GM21360 (cell line): Measurements from ENCODE around the gene RHEB.
A peak's percentile ranks its signal among the peaks of the same experiment; 100 is the strongest.

Source experiments
- ATAC-seq: cut with Tn5 transposase; IDR thresholded peaks from one replicate; pipeline ENCODE4 v1.9.1; 2021; ENCODE audit warnings: mild to moderate bottlenecking, moderate library complexity; ENCODE audit not compliant: unreplicated experiment

The RHEB gene, protein sequence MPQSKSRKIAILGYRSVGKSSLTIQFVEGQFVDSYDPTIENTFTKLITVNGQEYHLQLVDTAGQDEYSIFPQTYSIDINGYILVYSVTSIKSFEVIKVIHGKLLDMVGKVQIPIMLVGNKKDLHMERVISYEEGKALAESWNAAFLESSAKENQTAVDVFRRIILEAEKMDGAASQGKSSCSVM

DNA sequence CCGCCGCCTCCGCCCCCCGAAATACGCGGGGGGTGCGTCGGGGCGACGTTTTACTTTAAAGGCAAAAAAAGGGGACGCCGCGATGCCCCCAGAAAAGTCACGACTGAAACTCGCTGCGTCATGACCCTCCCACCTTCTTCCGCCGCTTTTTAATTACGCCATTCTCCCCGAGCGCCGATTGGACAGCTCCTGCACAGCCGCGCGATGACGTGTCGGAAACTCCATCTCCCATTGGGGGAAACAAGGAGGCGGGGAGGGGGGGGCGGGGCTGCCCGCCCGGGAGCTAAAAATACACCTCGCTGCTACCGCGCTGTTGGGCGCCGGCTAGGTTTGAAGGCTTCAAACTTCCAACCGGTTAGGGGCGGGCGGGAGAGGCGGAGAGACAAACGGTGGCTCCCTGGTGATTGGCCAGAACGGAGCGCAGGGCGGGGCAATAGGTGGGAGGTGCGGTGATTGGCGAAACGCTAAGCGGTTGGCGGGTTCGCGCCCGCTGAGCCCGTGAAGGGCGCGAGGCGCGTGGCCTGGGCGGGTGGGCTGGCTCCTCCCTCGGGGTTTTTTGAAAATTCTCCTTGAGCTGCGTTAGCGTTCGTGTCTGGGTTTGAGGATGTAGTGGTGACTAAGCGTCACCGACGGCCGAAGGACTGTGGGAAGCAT, at the start of gene RHEB:
Gene RHEB (minus strand): TSS at position 131 of the 654 bp plus-strand sequence. CDS start 384 bp downstream, outside the sequence.
- ATAC-seq: peak; percentile 65

DNA sequence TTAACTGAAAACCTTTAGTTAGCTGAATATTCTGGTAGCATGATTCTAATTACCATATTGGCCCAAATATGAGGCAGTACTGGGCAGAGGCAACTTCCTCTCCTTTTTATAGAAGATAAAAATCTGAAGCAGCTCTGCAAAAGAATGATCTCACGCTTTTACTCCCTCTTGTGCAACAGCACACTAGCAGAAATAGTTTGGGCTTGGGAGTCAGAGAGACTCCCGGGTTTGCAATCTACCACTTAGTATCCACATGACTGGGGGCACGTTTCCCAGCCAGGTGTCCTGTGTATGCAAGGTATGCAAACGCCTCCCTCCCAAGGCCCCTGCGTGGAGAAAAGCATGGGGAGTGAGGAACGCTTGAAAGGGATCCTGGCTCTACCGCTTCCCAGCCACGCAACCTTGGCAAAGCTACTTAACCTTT, 47.2 kb upstream of the RHEB start:
- ATAC-seq: no peak

DNA sequence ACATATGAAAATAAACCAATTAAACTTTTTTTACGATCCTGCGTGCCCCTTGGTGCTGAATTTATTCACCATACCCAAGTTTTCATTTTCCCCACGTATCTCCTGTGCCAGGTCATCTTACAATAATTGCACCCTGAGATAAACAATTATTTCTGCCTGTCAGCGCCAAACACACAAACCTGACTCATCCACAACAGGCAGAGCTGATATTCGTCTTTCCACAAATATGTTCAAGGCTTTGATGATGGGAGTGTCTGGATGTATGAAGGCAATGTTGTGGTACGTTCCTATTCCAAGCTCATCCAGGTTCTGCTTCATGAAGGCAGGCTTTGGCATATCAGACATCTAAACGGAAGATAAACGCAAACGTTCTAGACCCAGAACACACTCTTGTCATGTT, 45.8 kb upstream of the RHEB start:
- no peak for ATAC-seq

DNA sequence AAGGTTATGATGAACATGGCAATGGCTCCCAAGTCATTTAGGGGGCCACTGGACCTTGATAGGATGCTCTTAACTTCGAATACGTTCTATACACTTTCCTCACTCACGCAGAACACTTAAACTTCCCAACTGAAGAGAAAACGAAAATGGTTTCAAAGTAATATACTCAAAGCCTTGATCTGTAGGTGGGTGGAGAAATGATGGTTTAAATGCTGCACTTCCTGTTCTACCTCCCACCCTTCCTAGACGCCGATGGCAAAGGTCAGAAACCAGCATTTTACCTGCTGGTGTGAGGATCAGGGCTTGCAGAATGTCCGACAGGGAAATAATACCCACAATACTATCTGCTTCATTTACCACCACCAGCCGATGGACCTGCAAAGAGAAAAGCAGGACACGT, 40.5 kb upstream of the RHEB start:
- ATAC-seq: no peak

DNA sequence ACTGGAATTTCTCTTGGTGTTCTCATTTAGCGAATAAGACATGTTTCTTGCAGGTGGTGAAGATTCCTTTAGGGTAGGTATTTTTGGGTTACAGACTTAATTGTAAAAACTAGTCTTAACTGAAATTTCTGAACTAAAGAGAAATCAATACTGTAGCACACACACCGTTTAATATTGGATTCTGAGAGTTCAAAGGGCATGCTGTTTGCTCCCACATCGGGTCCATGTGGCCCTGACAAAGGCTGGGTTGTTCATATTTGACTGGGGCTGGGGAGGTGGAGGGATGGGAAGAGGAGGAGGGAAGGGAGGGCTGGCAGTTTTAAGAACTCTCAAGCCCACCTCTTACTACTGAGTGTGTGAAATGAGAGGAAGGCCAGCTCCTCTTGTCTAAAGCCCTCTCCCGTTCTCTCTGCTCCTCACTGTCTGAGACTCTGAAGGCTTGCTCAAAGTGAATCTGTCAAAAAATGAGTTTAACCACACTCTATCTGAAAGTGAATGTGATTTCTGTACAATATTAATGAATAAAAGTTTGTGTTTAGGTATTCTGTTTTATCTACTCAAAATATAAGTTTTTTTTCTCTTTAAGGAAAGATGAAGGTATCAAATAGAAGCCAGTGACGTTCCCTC, 40.0 kb upstream of the RHEB start:
- no peak for ATAC-seq

DNA sequence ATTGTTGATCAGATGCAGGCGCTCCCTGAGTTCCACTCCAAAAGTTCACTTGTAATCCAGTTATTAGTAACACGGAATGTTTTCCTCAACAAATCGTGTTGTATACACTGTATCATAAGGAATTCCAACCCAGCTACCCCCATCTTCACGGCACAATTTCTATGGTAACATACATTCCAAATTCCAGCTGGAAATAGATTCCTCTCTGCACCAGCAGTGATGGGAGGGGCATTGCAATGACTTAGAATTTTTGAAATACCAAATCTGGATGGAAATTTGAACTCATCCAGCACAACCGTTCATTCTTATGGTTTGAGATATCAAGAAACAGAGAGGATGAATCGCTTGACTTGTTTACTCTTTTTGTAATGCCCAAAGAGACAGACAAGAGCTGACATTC, 38.9 kb upstream of the RHEB start:
- ATAC-seq: no peak

DNA sequence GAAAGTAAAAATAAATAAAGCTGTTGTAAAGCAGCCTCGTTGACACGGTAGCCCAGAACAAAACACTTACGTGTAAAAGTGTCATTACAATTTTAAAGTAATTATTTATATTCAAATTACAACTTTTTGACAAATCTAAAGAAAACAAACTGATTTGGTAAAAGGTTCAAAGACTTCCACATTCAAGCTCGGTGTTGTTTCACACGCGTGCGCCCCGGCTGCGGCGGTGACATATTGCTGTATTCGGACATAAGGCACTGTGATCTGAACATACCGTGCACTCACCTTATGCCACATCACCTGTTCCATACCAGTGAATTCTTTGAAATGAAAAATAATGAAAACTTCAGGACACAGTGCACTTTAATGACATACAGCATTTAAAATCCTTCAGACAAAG, 36.9 kb upstream of the RHEB start:
- no peak for ATAC-seq

DNA sequence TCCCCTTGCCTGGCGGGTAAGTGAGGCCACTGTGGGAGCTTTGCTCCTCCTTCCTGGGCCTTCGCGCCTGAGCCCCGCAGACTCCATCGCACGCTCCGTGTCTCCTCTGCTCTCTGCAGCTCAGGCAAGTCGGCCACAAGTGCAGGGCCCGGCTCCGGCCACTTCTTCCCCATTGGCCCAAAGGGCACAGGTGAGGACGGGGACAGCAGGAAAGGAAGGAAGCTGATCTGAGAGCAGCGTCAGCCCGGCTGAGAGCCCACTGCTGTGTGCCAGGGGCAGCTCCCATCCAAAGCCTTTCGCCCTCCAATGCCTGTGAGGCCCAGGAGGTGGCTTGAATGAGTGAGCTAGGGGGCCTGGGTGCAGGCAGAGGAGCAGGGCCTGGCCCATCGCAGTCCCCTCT, 33.7 kb upstream of the RHEB start:
- no peak for ATAC-seq

DNA sequence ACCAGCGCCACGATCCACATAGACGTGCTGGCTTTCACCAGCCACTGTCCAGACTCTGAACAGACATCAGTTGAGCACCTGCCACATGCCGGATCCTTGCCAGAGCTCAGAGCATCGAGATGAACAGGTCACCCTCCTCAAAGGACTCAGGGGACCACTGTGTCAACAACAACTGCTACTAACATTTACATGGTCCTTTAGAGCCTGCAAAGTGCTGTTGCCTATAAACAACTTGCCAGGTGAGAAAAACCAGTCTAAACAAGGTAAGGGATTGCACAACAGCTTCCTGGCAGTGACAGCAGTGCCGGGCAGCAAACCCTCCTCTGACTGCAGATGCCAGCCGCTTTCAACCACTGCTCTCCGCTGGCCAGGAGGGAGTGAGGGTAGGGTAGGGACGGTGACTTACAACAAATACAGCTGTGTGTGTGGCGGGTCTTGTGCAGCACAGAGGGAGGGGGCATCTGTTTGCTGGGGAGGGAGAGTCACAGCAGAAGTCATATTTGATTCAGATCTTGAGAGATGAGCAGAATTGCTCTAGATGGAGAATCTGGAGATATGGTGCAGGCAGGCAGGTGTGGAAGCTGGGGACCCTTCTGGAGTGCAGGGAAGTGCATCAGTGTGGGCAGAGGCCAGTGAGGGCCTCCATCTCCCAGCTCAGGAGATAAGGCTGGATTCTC, 32.8 kb upstream of the RHEB start:
- ATAC-seq: no peak

DNA sequence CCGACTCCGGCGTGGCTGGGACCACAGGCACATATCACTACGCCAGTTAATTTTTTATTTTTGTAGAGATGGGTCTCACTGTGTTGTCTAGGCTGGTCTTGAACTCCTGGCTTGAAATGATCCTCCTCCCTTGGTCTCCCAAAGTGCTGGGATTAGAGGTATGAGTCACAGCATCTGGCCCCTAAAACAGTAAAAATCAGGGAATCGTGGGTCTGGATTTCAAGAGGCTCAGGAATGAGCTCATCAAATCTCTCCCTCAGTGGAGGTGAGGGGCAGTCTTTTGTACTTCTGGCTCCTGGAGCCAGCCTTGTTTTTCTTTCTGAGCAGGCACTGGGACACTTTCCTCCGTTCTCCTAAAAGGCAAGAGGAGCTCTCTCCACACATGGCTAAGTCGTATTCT, 32.1 kb upstream of the RHEB start:
- no peak for ATAC-seq

DNA sequence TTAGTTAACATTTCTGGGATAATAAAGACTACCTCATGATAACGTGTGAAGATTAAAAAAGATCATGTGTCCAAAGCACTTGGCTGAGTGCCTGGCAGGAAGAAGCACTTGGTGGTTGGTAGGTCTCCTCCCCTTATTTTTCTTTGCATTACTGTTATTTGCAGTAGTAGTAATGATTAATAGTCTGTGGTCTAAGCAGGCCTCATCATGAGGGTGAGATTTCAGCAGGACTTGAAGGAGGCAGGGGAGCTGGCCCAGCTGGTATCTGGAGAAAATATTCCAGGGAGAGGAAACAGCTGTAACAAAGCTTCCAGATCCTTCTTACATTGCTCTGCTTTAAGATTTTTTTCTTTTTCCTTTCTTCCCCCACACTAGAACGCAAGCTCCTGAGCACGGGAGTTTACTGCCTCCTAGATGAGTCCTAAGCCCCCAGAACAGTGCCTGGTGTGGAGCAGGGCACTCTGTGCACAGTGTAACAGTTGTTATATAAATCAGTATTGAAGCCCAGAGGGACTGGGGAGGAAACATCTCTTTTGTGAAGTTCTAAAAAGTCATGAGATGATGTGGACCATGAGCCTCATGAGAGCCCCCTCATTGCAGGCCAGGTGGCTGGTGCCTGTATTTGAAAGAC, 31.1 kb upstream of the RHEB start:
- no peak for ATAC-seq

DNA sequence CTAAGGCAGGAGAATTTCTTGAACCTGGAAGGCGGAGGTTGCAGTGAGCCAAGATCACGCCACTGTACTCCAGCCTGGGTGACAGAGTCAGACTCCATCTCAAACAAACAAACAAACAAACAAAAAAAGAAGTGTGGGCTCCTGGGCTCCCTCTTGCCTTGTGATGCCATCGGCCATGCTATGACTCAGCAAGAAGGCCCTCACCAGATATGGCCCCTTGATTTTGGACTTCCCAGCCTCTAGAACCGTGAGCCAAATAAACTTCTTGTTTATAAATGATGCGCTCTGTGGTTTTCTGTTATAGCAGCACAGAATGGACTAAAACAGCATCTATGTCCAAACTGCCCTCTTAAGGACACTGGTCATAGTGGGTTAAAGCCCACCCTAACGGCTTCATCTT, 29.9 kb upstream of the RHEB start:
- ATAC-seq: no peak

DNA sequence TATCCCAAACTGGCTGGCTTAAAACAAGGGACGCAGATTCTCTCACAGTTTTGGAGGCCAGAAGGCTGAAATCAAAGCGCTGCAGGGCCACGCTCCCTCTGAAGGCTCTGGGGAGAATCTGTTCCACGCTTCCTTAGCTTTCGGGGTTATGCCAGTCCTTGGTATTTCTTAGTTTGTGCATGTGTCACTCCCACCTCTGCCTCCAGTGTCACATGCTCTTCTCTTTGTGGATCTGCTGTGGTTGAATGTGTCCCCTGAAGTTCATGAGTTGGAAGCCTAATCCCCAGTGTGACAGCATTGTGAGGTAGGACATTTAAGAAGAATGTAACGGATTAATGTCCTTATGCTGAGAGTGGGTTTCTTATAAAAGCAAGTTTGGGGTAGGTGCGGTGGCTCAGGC, 29.4 kb upstream of the RHEB start:
- ATAC-seq: no peak

DNA sequence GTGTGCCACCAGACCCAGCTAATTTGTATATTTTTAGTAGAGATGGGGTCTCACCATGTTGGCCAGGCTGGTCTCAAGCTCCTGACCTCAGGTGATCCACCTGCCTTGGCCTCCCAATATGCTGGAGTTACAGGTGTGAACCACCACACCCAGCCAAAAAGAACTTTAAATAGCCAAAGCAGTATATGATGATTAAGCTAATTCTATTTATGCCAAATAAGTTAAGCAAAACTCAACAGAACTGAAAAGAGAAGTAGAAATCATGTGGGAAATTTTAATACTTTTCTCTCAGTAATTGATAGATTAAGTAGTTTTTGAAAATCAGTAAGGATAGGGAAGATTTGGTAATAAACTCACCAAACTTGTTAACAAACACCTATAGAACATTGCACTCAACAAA, 24.5 kb upstream of the RHEB start:
- no peak for ATAC-seq

DNA sequence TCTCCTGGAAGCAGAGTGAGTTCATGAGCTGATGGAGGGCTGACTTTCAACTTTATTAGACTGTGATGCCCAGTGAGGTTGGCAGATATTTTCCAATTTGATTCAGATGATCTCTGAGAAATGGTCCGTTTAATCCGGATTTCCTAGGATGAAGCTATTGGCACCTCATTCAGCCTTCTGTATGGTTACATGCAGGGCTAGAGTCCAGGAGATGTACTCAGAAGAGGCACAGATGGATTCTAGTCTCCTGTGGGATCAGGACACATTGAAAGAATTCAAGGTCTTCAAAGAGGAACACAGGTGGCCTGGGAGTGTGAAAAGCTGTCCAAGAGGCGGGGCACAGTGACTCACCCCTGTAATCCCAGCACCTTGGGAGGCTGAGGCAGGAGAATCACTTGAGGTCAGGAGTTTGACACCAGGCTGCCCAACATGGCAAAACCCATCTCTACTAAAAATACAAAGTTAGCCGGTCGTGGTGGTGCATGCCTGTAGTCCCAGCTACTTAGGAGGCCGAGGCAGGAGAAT, 23.0 kb upstream of the RHEB start:
- no peak for ATAC-seq

DNA sequence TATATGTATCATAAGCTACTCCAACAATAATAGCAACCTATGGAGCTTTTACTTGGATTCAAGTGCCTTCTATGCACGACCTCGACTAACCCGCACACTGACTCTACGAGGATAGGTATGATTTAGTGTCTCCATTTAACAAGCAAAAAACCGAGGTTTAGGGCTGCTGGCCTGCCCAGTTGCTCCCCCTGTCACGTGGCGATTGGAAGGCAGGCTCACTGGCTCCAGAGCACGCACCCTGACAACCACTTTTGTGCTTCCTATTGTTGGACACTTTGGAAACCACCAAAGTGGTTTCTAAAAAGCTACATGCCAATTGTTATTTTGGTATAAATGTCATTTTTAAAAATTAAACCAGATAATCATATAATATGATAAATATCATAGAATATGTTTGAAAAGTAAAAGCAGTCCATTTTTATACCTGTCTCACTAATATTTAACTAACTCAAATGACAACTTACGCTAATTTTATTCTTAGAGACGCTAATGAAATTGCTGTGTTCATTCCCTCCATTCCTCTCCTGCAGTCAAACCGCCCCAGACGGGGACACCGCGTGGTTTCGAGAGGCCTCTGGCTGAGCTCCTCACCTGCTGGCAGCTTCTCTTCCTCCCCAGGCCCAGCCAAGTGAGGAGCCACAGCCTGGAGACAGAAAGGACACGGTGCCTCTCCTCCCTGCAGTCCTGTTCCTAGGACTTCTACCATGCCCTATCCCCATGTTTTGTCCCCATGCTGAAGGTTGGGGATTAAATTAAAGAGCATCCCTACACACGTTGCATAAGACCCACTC, 22.2 kb upstream of the RHEB start:
- no peak for ATAC-seq

DNA sequence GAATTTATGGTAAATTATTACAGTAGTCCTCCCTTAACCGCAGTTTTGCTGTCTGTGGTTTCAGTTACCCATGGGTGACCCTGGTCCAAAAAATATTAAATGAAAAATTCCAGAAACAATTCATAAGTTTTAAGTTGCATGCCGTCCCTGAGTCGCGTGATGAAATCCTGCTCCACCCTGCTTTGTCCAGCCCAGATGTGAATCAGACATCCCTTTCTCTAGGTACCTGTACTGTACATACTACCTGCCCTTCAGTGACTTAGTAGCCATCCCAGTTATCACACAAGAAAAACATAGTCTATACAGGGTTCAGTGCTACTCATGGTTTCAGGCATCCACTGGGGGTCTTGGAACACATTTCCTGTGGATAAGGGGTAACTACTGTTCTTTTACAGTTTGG, 20.5 kb upstream of the RHEB start:
- ATAC-seq: no peak

DNA sequence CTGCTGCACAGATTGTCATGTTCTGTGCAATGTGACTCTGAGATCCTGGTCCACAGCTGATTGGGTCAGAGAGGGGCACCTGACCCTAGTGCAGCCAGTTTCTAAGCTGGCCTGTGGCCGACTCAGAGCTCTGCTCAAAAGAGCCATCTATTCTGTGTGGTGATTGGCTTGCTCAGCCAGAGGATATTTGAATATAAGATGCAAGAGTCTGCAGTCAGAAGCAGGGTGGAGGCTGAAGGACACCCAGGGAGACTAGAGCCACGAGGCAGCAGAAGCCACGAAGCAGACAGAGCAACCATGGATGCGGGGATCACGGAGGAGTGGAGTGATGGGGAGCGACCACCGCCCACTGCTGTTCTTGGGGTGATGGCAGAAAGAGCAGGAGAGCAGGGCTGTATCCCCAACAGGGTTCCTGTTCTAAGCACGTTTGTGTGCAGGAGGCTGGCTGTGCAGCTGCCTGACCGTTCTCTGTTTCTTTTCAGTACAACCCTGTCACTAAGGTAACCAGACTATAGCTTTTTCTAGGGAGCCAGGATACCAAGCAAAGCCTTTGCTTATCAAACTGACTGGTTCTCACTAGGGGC, 19.5 kb upstream of the RHEB start:
- no peak for ATAC-seq

DNA sequence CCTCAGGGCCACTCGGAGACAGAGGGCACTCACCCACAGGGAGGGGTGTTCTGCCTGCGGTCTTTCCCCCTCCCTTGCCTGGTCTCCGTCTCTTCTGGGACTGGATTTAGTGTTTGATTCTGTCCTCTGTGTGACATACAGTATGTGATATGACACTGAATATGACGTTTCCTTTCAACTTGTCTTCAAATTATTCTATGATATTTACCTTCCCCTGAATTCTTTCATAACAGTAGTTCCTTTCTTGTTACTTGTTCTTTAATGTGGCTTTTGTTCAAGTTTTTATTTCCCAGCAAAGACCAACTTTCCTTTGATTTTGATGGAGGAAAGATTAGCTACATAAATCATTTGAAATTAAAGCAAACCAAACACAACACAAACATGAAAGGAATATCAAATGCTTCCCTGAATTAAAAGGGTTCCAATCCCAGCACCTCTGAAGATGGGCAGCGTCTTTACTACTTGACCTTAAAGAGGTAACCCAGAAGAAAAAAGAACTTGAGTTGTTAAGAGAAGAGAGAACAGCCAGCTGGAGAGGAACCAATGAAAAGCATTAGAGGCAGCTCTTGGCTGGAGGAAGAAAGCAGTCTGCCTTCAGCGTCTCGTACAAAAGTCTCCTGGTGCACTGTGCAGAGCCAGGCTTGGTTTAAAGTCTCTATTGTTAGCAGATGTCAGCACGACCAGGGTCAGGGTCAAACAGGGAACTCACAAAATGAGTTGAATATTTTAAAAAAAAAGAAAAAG, 18.3 kb upstream of the RHEB start:
- no peak for ATAC-seq
